ENCODE results near the gene BCL2L14. TPM values are rescaled to one million over a fixed set of nuclear protein-coding genes. Genes with fewer than 3 reads are reported as not detected.

Gene BCL2L14
- total RNA-seq, 6 experiments from 2014 or later = not detected

DNA sequence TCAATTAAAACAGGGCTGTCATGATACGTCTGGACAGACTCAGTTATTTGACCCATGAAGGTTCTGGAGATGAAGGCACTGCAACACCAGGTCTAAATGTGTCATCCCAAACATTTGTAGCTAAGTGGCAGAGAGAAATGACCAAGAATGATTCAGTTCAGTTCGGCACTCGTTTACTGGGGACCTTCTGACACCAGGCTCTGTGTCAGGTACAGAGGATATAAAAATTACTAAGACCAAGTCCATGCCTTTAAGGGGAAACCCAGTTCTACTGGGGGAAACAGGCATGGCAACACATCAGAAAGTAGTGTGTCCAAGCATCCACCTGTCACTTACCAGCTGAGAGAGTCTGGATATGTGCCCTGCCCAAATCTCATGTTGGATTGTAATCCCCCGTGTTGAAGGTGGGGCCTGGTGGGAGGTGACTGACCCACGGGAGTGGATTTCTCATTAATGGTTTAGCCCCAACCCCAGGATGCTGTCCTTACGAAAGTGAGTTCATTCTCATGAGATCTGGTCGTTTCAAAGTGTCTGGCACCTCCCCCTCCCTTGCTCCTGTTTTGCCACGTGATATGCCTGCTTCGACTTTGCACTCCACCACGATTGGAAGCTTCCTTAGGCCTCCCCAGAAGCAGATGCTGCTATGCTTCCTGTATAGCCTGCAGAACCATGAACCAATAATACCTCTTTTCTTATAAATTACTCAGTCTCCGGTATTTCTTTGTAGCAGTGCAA is 41.9 kb upstream of the BCL2L14 start:
- Mint-ChIP-seq H3K4me1 (ENCODE audit: low read depth) (peaks cover 10% of the 10 kb centered on the region), H3K27me3 (ENCODE audit: insufficient read depth) (peaks cover 23% of the 10 kb centered on the region), H3K4me3 (no peak overlapping the region), H3K36me3 (ENCODE audit: low read depth) (peaks cover 5% of the 10 kb centered on the region; the same call in 1 of the 2 replicates), H3K27ac (no peak overlapping the region), H3K9me3 (peaks cover 13% of the 10 kb centered on the region)
- DNase-seq = no peak
- TF ChIP-seq, protein P1, sequence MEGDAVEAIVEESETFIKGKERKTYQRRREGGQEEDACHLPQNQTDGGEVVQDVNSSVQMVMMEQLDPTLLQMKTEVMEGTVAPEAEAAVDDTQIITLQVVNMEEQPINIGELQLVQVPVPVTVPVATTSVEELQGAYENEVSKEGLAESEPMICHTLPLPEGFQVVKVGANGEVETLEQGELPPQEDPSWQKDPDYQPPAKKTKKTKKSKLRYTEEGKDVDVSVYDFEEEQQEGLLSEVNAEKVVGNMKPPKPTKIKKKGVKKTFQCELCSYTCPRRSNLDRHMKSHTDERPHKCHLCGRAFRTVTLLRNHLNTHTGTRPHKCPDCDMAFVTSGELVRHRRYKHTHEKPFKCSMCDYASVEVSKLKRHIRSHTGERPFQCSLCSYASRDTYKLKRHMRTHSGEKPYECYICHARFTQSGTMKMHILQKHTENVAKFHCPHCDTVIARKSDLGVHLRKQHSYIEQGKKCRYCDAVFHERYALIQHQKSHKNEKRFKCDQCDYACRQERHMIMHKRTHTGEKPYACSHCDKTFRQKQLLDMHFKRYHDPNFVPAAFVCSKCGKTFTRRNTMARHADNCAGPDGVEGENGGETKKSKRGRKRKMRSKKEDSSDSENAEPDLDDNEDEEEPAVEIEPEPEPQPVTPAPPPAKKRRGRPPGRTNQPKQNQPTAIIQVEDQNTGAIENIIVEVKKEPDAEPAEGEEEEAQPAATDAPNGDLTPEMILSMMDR (IDR thresholded peaks at IDR 0.05) = no peak

DNA sequence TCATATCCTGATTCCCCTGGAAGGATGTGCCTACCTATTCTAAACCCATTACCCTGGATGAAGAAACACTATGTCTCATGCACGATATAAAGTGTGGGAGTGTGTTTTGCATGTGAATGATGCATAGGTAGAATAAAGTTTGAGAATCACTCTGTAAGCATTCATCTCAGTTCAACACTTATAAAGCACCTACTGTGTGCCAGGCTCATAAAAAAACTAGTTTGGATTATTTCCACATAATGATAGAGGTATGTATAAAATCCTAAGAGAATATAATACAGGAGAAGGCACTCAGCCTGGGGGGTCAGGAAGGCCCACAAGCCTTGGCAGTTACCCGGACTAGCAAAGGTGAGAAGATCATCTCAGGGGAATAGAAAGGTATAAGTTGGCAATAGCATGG is 41.1 kb upstream of the BCL2L14 start:
- Mint-ChIP-seq H3K9me3 (peaks cover 13% of the 10 kb centered on the region), H3K36me3 (ENCODE audit: low read depth) (peaks cover 5% of the 10 kb centered on the region; the same call in 1 of the 2 replicates), H3K4me3 (no peak overlapping the region), H3K27me3 (ENCODE audit: insufficient read depth) (peaks cover 16% of the 10 kb centered on the region), H3K27ac (no peak overlapping the region), H3K4me1 (ENCODE audit: low read depth) (peaks cover 10% of the 10 kb centered on the region)
- TF ChIP-seq, protein P1 (IDR thresholded peaks at IDR 0.05) = no peak
- DNase-seq = no peak

DNA sequence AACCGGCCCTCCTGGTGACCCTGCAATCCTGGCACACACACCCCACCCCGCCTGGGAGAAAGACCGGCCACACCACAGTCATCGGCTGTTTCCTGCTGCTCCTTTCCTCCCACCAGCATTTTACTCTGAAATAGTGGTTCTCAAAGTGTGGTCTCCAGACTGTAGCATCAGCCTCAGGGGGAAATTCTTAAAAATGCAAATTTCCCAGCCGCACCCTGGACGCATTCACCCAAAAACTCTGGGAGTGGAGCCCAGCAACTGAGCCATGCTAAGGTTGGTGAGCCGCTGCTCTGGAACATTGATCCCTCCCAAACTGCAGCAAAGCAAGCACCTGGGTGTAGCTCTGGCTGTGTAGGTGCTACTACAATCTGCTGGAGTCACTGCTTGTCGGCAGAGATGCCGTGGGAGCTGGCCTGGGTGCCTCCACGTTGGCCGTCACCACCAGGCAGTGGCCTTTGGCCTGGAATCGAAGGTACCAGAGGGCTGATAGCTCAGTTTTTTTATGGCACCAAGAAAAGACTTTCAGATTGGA is 38.4 kb upstream of the BCL2L14 start:
- H3K4me1 Mint-ChIP-seq (ENCODE audit: low read depth) = peaks cover 10% of the 10 kb centered on the region
- no peaks in the 10 kb centered on the region for H3K9me3 Mint-ChIP-seq
- H3K4me3 Mint-ChIP-seq = peak overlapping the region; percentile 82; the same call in 1 of the 2 replicates
- H3K36me3 Mint-ChIP-seq (ENCODE audit: low read depth) = no peaks in the 10 kb centered on the region
- peaks cover 9% of the 10 kb centered on the region for H3K27me3 Mint-ChIP-seq (ENCODE audit: insufficient read depth)
- DNase-seq = no peak
- TF ChIP-seq, protein P1 (IDR thresholded peaks at IDR 0.05) = no peak
- H3K27ac Mint-ChIP-seq = no peak overlapping the region

DNA sequence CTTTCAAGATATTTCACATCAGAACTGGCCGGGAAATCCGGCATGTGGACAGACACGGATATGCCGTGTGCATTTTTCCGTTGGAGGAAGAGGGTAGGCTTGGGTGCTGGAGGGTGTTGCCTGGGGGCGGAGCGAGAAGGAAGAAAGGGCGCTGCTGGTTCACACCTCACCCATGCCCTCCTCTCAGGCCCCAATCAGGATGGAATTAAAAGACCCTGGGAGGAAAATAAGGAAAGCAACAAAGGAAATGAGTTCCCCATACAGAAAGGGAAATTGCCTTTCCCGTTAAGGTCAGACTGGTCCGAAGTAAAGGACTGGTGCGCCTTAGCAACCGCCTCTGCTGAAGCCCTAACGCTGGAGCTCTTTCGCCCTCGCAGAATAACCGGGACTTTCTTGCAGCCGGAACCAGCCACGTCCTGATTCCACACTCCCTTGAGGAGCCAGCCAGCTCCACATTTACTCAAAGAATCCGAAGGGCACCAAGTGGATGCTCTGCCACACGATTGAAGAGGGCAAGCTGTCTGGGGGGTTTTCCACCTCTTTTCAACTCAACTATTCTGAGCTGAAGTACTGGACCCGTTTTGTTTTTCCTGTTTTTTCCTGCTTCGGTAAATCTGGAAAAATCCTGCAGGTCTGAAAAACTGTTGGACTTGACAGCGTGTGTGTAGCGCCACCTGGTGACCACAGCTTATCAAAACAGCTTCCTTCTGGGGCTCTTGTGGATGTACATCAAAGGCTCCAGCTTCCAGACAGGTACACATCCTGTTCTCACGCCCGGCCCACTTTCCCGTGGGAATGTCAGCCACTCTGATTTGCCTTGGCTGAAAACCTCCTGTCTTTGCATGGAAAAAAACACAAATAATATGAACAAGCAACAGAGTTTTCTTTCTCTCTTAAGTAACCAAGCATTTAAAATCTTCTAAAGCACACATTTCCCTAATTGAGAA is 37.6 kb upstream of the BCL2L14 start:
- Mint-ChIP-seq H3K4me1 (ENCODE audit: low read depth) (peaks cover 10% of the 10 kb centered on the region), H3K4me3 (peak overlapping the region; percentile 82), H3K27ac (peak overlapping the region; percentile 61), H3K9me3 (no peaks in the 10 kb centered on the region), H3K36me3 (ENCODE audit: low read depth) (no peaks in the 10 kb centered on the region), H3K27me3 (ENCODE audit: insufficient read depth) (peaks cover 5% of the 10 kb centered on the region; the same call in 1 of the 2 replicates)
- peak; percentile 64 for DNase-seq
- TF ChIP-seq, protein P1 (IDR thresholded peaks at IDR 0.05) = peak; percentile 97

DNA sequence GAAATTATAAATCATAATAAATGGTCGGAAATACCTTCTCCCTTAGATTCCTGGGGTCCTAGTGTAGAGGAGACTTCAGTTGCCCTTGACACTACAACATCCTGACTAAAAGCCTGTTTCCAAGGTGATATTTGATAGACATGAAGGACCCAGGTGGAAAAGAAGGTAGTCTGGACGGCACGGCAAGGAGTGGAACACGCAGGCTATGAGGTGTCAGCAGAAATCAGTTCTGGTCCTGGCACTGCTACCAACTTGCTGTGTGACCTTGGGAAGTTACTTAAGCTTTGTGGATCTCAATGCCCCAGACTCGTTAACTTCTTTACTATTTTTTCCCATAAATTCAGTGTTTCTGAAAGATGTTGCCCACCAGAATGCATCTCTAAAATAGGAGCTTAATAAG is 36.9 kb upstream of the BCL2L14 start:
- Mint-ChIP-seq H3K36me3 (ENCODE audit: low read depth) (no peaks in the 10 kb centered on the region), H3K27ac (no peak overlapping the region), H3K4me1 (ENCODE audit: low read depth) (peaks cover 10% of the 10 kb centered on the region), H3K9me3 (no peaks in the 10 kb centered on the region), H3K27me3 (ENCODE audit: insufficient read depth) (peaks cover 11% of the 10 kb centered on the region; the same call in 1 of the 2 replicates), H3K4me3 (no peak overlapping the region)
- no peak for DNase-seq
- TF ChIP-seq, protein P1 (IDR thresholded peaks at IDR 0.05) = no peak
